HG02759 (cell line): ENCODE results near the gene CCDC38.
"Not testable (repeated sequence)": the region's sequence is repeated elsewhere in the genome, so short reads cannot be mapped to it uniquely, and the experiment has no call there.

ENCODE experiments used
- ATAC-seq: cut with Tn5 transposase; IDR thresholded peaks from one replicate; pipeline ENCODE4 v1.9.1; 2021; ENCODE audit warnings: mild to moderate bottlenecking, moderate library complexity; ENCODE audit not compliant: unreplicated experiment

The CCDC38 gene

GRCh38 chr12:95942524-95943329 is at the start of gene CCDC38:
TSS of gene CCDC38 (minus strand) at chr12:95942614. CDS start at chr12:95936509, 6,105 bp downstream.
- peak; percentile 99 for ATAC-seq

DNA sequence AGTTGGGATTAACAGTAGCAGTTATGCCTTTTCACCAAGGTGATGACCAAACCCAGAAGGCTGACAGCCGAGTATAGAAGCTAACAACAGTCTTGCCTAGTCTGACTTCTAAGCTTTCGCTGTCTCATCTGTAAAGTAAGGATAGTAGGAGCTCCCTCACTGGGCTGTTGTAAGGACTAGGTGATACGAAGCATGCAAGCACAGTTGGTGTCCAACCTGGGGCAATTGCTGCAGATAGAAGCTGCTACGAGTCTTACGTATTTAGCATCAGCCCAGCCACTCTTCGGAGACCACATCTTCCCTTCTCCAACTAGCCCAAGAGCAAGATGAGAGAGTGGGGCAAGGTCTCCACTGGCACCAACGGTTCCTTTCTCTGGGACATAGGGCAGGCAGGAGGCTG is 47.7 kb upstream of the CCDC38 start:
- no peak for ATAC-seq

- ATAC-seq = no peak
Observed at GRCh38 chr12:95989504-95990123, 47.2 kb upstream of the CCDC38 start.

DNA sequence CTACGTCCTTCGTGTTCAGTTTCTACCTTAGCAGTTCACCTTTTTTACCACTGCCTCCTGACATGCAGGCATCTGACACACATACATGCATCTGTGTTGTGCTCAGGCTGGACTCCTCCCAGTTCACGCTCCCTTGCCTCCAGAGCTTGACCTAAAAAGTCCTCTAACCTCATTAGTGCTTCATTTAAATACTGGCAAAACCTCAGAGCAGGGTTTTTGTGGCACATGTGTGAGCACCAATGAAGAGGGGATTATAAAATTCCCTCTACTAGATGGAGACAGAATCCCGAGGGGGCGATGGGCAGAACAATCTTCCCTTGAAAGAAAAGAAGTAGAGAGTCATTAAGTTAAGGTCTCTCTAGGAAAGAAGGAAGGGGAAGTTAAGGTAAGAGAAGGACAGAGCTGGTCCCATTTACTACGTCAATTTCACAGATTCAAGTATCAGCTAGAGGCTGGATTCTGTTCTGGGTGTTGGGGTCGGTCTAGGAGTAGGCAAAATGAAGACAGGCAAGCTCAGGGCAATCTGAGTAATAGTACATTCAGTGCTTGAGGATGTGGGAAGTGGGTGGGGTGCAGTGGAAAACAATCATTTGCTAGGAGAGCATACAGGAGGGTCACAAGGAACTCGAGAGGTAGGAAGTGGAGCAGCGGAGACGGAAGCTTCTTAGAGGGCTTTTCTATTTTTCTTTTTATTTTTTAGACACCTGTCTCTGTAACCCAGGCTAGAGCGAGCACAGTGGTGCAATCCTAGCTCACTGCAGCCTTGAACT is 46.3 kb upstream of the CCDC38 start:
- no peak for ATAC-seq

GRCh38 chr12:95986635-95987570 is 44.5 kb upstream of the CCDC38 start:
- ATAC-seq = no peak

GRCh38 chr12:95984682-95985081 is 42.3 kb upstream of the CCDC38 start:
- ATAC-seq = no peak

GRCh38 chr12:95982602-95983001 is 40.2 kb upstream of the CCDC38 start:
- no peak for ATAC-seq

GRCh38 chr12:95980437-95980836 is 38.0 kb upstream of the CCDC38 start:
- no peak for ATAC-seq

- ATAC-seq = no peak
Observed at GRCh38 chr12:95978774-95979173, 36.4 kb upstream of the CCDC38 start.

DNA sequence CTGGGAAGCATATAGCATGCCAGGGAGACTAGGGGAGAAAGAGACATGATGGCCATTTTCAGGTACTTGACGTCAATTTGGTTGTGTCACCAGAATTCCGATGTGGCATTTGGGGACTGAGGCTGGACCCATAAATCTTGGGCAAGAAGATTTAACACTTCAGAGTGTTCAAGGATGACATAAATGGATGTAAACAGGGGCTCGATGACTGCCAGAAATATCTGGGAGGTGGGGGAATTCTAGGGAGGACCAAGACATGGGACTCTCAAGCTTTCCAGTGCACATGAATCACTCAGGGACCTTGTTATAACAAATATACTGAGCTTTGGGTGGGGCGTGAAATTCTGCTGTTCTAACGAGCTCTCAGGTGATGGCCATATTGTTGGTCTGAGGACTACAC is 35.9 kb upstream of the CCDC38 start:
- ATAC-seq = no peak

DNA sequence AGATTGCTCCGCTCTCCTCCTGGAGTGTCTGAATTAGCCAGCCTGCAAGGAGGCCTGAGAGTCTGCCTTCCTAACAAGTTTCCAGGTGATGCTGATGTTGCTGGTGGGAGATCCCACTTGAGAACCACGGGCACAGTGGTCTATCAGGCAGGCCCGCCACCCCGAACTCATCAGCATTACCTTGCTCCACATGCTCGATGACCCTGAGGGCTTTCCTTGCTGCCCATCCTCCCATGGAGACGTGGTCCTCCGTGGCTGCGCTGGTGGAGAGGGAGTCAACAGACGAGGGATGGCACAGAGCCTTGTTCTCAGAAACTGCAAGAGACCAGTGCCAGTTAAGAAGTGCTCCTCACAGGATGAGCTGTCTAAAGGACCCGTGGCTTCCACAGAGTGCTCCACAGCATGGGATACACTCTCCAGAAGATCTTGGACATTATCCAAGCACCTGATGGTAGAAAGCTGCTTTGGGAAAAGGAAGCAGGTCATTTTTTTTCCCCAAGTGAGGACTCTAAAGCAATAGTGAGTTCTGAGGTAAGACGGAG is 35.4 kb upstream of the CCDC38 start:
- ATAC-seq = no peak

GRCh38 chr12:95976416-95976832 is 34.0 kb upstream of the CCDC38 start:
- no peak for ATAC-seq

GRCh38 chr12:95975491-95975890 is 33.1 kb upstream of the CCDC38 start:
- ATAC-seq = no peak

GRCh38 chr12:95974358-95974757 is 31.9 kb upstream of the CCDC38 start:
- no peak for ATAC-seq

DNA sequence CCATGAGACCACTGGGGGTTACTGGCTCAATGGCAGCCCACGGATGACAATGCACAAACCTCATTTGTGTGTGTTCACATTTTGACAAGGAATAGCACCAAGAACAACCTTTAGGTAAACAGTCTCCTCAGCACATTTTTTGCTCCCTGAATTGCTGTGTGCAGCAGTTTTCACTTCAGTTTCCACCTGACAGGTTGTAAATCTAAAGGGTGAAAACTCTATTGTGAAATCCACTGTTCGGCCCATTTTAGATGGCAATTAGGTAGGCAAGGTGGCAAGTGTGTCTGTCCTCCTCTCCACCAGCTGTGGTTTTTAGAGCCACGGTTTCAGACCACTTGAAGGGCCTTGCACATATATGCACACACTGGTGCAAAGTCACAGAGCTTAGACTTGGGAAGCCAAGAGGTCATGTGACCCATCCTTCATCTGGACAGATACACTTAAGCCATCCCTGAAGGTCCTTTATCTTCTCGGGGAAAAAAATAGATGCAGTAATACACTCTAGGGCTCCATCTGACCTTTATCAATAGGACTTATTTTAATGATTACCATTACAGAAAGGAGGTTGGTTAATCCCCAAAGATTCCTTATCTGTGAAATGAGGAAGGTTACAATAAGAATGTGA is 30.5 kb upstream of the CCDC38 start:
- ATAC-seq = no peak

DNA sequence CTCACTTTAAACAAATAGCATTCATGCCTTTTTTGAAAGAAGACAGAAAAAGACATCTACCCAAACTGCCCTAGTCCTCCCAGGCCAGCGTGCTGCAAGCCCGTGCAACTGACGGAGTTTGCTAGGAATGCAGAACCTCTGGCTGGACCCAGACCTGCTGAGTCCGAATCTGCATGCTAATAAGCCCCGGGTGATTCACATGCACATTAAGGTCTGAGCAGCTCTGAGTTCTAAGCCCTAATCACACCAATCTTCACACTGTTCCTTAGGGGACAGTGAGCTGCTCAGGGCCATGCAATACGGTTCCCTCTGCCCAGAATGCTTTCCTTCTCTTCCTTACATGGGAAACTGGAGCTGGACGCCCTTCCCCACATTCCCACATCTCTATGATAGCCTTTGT is 28.5 kb upstream of the CCDC38 start:
- ATAC-seq = no peak

DNA sequence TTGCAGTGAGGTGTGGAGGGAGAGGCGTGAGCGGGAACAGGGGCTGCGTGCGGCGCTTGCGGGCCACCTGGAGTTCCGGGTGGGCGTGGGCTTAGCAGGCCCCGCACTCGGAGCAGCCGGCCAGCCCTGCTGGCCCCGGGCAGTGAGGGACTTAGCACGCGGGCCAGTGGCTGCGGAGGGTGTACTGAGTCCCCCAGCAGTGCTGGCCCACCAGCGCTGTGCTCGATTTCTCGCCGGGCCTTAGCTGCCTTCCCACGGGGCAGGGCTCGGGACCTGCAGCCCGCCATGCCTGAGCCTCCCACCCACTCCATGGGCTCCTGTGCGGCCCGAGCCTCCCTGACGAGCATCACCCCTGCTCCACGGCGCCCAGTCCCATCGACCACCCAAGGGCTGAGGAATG is 26.7 kb upstream of the CCDC38 start:
- not testable (repeated sequence) for ATAC-seq

GRCh38 chr12:95967301-95967700 is 24.9 kb upstream of the CCDC38 start:
- ATAC-seq = no peak

DNA sequence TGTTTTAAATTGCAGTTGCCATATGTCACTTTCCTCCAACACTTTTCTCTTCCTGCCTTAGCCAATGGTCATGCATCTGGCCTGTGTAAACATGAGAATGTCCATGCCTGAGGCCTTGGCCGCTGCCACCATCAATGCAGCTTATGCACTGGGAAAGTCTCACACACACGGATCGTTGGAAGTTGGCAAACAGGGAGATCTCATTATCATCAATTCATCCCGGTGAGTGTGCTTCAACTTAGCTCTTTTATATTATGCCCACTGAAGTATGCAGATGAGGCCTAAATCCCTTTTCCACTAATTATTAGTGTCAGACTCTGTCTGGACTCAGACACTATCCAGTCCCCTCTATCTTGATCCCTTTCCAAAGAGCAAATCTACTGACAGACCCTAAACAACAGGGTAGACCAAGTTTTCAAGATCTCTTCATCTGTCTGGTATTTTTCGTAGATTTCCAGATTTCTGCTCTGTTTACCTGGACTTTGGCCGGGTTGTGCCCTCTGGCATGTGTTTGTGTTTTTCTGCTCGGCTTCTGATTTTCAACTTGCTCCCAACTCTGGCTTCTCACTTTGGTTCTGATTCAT is 24.0 kb upstream of the CCDC38 start:
- no peak for ATAC-seq

- ATAC-seq = no peak
Observed at GRCh38 chr12:95963096-95963495, 20.7 kb upstream of the CCDC38 start.
